IPS-20b (cell line): Measurements from ENCODE around the gene USP3.

Experiments
- H3K27ac ChIP-seq: one replicate; pipeline ENCODE4 v1.5.1; 2013; ENCODE audit warnings: low read length
- H3K27me3 ChIP-seq: 2 replicates; pipeline ENCODE4 v1.6.1; 2013; ENCODE audit warnings: mild to moderate bottlenecking, low read length, inconsistent platforms; ENCODE audit not compliant: insufficient read depth
- H3K36me3 ChIP-seq: 2 replicates; pipeline ENCODE4 v1.6.1; 2013; ENCODE audit warnings: low read depth, mild to moderate bottlenecking, inconsistent platforms, low read length, moderate library complexity; ENCODE audit not compliant: insufficient read depth
- H3K4me1 ChIP-seq: 2 replicates; pipeline ENCODE4 v1.6.1; 2013; ENCODE audit warnings: mild to moderate bottlenecking, control low read depth, inconsistent platforms, low read length, moderate library complexity; ENCODE audit not compliant: insufficient read depth
- H3K4me3 ChIP-seq: 2 replicates; pipeline ENCODE4 v1.5.1; 2013; ENCODE audit warnings: mild to moderate bottlenecking, low read length, inconsistent platforms
- H3K9ac ChIP-seq: 2 replicates; pipeline ENCODE4 v1.6.1; 2013; ENCODE audit warnings: low read depth, mild to moderate bottlenecking, inconsistent platforms, low read length, moderate library complexity
- H3K9me3 ChIP-seq: 2 replicates; pipeline ENCODE4 v1.6.1; 2013; ENCODE audit warnings: mild to moderate bottlenecking, low read depth, low read length, inconsistent platforms; ENCODE audit not compliant: insufficient read depth

Gene USP3

DNA sequence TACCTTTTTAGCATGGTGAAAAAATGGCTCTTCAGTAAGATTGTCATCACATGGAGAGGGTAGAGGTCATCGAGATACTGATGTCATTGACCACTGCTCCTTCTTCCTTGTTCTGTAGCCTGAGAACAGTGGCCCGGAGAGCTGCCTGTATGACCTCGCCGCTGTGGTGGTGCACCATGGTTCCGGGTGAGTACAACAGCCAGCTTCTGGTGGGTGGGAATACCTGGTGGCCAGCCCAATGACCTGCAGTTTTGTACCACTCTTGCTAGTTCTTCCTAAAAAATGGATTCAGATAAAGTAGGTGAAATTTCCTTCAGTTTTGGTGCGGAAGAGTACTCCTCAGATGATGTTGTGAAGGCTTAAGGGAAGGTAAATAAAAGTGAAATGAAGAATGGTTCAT, 84.4 kb downstream of the USP3 start:
- H3K27ac ChIP-seq, result no peak overlapping the region
- no peak overlapping the region for H3K9ac ChIP-seq
- no peaks in the 10 kb centered on the region for H3K27me3 ChIP-seq
- no peak overlapping the region for H3K4me3 ChIP-seq
- no peaks in the 10 kb centered on the region for H3K4me1 ChIP-seq
- no peaks in the 10 kb centered on the region for H3K9me3 ChIP-seq
- peaks cover 30% of the 10 kb centered on the region; the same call in 1 of the 2 replicates for H3K36me3 ChIP-seq

DNA sequence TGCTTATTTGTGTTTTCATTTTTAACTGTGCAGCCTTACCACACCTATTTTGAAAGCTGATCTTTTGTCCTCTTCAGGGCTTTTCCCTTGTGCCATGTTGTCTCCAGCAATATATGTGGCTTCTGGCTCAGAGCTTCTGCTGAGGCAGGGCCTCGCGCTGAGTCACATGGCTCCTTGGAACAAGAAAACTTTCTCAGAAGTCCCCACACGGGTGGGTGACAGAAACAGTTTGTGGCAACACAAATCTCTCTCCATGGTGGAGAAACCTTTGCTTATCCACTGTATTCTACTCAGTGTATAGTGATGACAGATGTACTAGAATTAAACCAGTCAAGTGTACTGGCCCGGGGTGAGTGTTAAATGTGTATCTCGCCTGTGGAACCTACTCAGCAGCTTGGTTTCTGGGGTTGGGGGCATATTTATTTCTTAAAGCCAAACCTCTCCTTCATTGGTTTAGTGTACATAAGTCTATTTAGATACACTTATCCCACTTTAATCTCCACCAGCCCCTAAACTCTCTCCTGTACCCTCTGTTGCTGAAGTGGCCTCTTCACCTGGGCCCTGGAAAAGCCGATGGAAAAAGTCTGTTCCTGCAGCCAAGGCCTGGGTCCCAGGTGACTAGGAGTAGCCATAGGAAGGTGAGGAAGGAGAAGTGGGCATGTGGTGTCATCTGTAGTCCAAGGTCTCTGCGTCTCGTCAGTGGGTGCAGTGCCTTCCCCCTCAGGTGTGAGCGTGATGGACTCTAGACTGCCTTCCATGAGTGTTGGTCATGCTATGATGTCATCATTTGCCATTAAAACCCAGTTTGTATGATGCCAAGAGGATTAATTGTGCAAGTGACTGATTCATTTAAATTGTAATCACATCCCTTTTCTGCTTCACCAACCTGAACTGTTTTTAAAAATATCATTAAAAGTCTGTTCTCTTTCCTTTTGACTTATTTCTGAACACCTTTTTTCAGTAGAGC, 89.6 kb downstream of the USP3 start:
- H3K4me1 ChIP-seq, result peaks cover 4% of the 10 kb centered on the region; the same call in 1 of the 2 replicates
- H3K4me3 ChIP-seq, result no peak overlapping the region
- H3K27me3 ChIP-seq, result 0 out of 2 replicates have a peak, but pooled peaks cover 6% of the 10 kb centered on the region

DNA sequence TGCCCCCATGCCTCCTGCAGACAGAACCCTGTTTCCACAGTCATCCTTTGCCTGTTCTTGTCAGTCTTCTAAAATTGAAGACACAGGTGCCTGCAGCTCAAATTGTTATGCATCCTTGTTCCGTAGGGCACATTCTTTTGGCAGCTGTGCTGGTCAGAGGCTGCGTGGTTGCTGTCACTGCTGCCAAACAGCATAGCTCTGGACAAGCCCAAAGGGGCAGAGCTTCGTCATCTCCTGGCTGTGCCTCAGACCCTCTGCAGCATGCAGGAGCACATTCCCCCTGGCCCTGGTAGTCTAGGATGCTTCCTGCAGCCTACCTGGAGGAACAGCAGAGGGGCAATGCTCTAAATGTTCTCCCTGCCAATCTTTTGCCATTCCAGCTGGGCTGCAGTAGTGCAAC, 90.7 kb downstream of the USP3 start:
- Histone ChIP-seq H3K4me3 (no peak overlapping the region), H3K4me1 (peaks cover 4% of the 10 kb centered on the region; the same call in 1 of the 2 replicates), H3K9me3 (no peaks in the 10 kb centered on the region), H3K27me3 (peaks cover 14% of the 10 kb centered on the region; the same call in 1 of the 2 replicates), H3K9ac (no peak overlapping the region), H3K27ac (no peak overlapping the region), H3K36me3 (peaks cover 17% of the 10 kb centered on the region; the same call in 1 of the 2 replicates)

More for the DNA sequence above, 89.6 kb downstream of the USP3 start:
- no peak overlapping the region for H3K27ac ChIP-seq
- no peak overlapping the region for H3K9ac ChIP-seq
- no peaks in the 10 kb centered on the region for H3K9me3 ChIP-seq
- H3K36me3 ChIP-seq, result peaks cover 19% of the 10 kb centered on the region; the same call in 1 of the 2 replicates

DNA sequence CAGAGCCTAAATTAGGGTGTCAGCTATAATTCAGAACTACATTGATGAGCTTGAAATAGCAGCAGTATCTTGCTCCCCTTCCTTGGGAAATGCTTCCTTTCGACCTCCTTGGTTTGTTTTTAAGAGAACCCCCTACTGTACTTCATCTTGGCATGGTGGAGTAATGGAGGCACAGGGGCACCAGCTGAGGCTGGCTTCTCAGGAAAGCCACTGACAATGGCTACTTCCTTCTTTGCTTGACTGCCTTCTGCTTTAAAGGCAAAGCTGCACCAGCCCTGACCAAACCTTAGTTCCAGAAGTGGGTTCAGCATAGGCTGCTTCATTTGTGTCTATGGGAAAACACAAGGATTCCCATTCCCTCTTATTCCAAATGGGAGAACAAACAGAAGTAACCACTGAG, 91.3 kb downstream of the USP3 start:
- Histone ChIP-seq H3K4me1 (peaks cover 4% of the 10 kb centered on the region; the same call in 1 of the 2 replicates), H3K27me3 (peaks cover 20% of the 10 kb centered on the region), H3K27ac (no peak overlapping the region), H3K9ac (no peak overlapping the region), H3K9me3 (no peaks in the 10 kb centered on the region), H3K36me3 (peaks cover 15% of the 10 kb centered on the region; the same call in 1 of the 2 replicates), H3K4me3 (no peak overlapping the region)

DNA sequence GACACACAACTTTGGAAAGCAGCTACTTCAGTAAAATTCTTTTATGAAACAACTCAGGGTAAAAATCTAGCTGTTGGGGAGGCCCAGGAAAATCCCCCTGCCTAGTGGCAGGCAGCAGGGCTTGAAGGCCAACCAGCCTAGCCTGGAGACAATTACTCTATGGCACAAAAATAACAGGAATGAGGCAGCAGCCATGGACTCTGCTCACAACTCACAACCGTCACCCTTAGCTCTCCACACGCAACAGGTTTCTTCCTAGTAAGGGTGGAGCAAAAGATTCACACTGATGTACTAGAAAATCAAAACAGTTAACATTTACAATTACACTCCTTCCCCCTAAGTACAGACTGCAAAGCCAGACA, 92.3 kb downstream of the USP3 start:
- peaks cover 6% of the 10 kb centered on the region; the same call in 1 of the 2 replicates for H3K4me1 ChIP-seq
- H3K9me3 ChIP-seq, result no peaks in the 10 kb centered on the region
- no peak overlapping the region for H3K27ac ChIP-seq
- H3K27me3 ChIP-seq, result peaks cover 29% of the 10 kb centered on the region
- H3K36me3 ChIP-seq, result peaks cover 5% of the 10 kb centered on the region; the same call in 1 of the 2 replicates
- no peak overlapping the region for H3K4me3 ChIP-seq
- H3K9ac ChIP-seq, result no peak overlapping the region

DNA sequence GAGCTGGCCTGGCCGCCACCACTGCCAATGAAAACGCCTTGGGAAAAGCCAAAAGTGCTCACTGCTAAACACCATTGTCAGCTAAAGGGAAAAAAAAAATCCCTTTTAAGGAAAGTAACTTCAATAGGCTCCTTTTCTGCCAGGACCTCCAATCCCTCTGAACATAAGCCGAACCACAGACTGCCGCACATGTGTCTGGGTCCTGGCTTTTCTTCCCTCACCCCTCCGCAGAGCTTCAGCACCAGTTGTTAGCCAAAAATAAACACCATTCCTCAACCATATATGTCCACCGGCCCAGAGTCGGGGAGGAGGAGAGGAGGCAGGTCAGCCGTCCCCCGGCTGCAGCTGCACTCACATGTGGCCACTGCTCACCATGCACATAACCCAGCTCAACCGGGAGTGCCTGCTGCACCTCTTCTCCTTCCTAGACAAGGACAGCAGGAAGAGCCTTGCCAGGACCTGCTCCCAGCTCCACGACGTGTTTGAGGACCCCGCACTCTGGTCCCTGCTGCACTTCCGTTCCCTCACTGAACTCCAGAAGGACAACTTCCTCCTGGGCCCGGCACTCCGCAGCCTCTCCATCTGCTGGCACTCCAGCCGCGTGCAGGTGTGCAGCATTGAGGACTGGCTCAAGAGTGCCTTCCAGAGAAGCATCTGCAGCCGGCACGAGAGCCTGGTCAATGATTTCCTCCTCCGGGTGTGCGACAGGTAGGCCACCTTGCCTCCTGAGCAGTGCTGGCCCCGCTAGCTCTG, 92.8 kb downstream of the USP3 start, which contains the start of gene FBXL22:
TSS of gene FBXL22 (plus strand) at position 350 of the 753 bp plus-strand sequence. CDS start at position 356, 6 bp downstream.
- no peak within 1 kb of the TSS for H3K9ac ChIP-seq

DNA sequence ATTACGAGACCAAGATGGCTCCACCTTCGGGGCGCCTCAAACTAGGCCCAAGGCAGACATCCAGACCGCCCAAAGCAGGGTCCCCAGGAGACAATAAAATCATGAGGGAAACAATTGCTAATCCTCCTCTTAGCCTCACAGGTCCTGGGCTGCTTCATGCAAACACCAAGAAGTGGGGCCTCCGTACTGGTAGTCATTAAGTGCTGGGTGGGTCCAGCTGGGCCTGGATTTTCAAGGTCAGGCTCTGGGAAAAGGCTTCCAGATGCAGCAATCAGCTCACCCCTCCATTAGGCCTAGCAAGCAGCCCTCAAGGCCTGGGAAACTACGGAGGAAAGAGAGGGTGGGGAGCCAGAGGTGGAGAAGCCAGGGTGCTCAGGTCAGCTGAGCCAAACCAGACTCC, 93.4 kb downstream of the USP3 start:
- H3K36me3 ChIP-seq, result peaks cover 4% of the 10 kb centered on the region; the same call in 1 of the 2 replicates
- peaks cover 9% of the 10 kb centered on the region; the same call in 1 of the 2 replicates for H3K4me1 ChIP-seq
- no peak overlapping the region for H3K9ac ChIP-seq
- H3K4me3 ChIP-seq, result no peak overlapping the region
- no peak overlapping the region for H3K27ac ChIP-seq
- H3K9me3 ChIP-seq, result no peaks in the 10 kb centered on the region
- H3K27me3 ChIP-seq, result peaks cover 40% of the 10 kb centered on the region

More for the DNA sequence above, 92.8 kb downstream of the USP3 start, which contains the start of gene FBXL22:
- Histone ChIP-seq H3K4me1 (peaks cover 9% of the 10 kb centered on the region; the same call in 1 of the 2 replicates), H3K36me3 (peaks cover 4% of the 10 kb centered on the region; the same call in 1 of the 2 replicates), H3K4me3 (no peak within 1 kb of the TSS), H3K27ac (no peak within 1 kb of the TSS), H3K9me3 (no peaks in the 10 kb centered on the region), H3K27me3 (peaks cover 34% of the 10 kb centered on the region)

DNA sequence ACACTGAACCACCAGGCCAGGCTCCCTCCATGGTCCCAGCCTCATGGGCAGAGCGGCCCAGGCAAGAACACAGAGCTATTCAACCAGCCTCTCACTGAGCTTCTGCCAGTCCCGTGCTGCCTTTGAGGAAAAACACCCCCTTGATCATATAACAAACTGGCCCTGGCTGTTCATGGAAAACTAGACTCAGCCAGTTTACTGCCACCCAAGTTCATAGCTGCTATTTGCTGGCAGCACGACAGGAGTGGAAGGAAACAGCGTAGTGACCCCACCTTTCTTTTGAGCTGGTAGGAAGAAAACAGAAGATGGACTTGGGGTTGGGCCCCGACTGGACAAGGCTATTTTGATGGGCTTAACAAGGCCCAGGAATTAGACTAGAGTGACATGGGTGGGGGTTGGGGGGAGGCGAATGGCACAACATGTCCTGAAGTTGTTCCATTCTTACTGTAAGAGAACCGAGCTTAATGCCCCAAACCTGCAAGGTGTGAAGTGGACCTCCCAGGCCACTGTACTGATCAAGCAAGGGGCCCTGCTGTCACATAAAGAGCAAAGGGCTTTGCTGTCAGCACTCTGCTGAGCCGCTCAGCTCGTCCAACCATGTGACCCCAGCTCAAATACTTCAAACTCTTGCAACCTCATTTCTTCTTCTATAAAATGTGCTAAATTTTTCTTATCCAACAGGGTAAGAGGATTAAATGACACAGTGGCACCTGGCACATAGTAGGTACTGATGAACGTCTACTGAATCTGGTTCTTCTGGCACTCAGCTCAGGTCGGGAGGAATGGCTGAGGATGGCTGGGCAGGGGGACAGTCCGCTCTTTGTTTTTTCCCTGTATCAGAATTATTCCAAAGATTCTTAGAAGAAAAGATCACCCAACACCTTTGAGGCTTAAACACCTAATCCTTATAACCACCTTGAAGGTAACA, 94.3 kb downstream of the USP3 start:
- Histone ChIP-seq H3K4me1 (peaks cover 9% of the 10 kb centered on the region; the same call in 1 of the 2 replicates), H3K4me3 (no peak overlapping the region), H3K9ac (no peak overlapping the region), H3K27ac (no peak overlapping the region), H3K27me3 (peaks cover 47% of the 10 kb centered on the region), H3K9me3 (no peaks in the 10 kb centered on the region), H3K36me3 (no peaks in the 10 kb centered on the region)

DNA sequence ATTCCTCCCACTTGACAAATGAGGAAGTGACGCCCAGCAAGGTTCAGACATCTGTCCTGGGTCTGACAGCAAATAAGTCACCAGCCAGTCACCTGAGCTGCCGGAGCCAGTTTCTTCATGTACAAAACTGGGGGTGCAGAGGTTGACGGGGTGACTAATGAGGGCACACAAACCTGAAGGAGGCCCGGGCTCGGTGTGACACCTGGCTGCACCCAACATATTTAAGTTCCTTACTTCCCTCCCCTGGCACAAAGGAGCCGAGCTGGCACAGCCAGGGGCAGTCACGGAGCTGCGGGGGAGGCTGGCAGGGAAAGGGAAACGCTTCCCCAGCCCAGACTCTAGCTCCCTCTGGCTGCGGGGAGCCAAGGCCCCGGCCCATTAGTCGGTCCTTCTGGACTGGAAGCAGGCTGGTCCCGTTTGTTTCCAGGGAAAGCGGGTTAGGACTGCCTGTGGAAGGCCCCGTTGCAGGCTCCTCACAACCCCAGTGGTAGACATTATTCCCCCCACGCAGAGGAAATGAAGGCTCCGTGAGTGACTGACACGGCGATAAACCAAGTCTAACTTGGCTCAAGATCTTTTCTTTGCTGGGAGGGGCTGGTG, 95.1 kb downstream of the USP3 start:
- Histone ChIP-seq H3K9ac (no peak overlapping the region), H3K4me1 (peaks cover 7% of the 10 kb centered on the region; the same call in 1 of the 2 replicates), H3K9me3 (no peaks in the 10 kb centered on the region), H3K4me3 (peak overlapping the region; percentile 92; the same call in 1 of the 2 replicates), H3K27me3 (peaks cover 47% of the 10 kb centered on the region), H3K36me3 (no peaks in the 10 kb centered on the region), H3K27ac (no peak overlapping the region)

DNA sequence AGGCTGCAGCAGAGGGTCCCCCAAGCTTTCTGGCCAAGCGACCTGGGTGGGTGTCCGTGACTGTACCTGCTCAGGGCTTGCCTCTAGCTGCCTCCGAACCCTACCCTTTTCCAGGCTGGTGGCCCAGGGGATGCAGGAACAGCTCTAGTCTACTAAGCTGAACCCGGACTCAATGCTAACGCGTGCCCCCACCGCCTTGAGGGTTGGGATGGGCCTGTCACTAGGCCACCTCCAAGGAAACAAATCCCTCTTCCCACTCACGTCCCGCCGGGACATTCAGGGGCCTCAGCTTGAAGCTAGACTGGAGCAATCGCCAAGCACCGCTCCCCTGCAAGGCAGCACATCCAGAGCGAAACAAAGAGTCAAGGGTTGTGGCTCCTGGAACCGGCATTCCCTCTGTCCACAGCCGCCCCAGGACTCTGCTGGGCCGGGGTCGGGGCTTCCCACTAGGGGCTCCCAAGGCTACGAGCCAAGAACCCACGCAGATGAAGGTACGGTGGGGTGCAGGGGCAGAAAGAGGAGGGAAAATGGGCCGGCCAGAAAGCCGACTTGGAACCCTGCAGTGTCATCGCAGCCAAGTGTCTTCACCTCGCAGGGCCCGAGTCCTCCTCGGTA, 95.7 kb downstream of the USP3 start:
- peaks cover 5% of the 10 kb centered on the region; the same call in 1 of the 2 replicates for H3K4me1 ChIP-seq
- H3K27me3 ChIP-seq, result peaks cover 47% of the 10 kb centered on the region
- peak overlapping the region; percentile 75; the same call in 1 of the 2 replicates for H3K9ac ChIP-seq
- no peak overlapping the region for H3K27ac ChIP-seq
- H3K9me3 ChIP-seq, result no peaks in the 10 kb centered on the region
- H3K36me3 ChIP-seq, result no peaks in the 10 kb centered on the region
- H3K4me3 ChIP-seq, result peak overlapping the region; percentile 92
